ENCODE measurements around the gene PIGK.

GRCh38 chr1:77095236-77095635, 124.0 kb downstream of the PIGK start:
- TF ChIP-seq CTCF (conservative IDR thresholded peaks at IDR 0.05) (no peak), EZH2 (IDR thresholded peaks at IDR 0.05; ENCODE audit: low read depth) (no peak)
